MM.1S (cell line): ENCODE measurements around the gene EEF2.

ENCODE experiments used
- CTCF ChIP-seq: fragments of 300-600 bp; sonication (generic); IDR thresholded peaks from 2 replicates; pipeline ENCODE4 v1.5.1; 2016; ENCODE audit warnings: antibody characterized with exemption, low read length, mixed read lengths
- EZH2 ChIP-seq: fragments of 300-600 bp; sonication (generic); optimal IDR thresholded peaks from 2 replicates; pipeline ENCODE3; 2017; ENCODE audit warnings: low read depth, mild to moderate bottlenecking, antibody characterized with exemption, low read length, mixed read lengths
- EZH2phosphoT487 ChIP-seq: fragments of 300-600 bp; sonication (generic); IDR thresholded peaks from 2 replicates; pipeline ENCODE4 v1.6.1; 2018; ENCODE audit warnings: antibody characterized with exemption, low read length

DNA sequence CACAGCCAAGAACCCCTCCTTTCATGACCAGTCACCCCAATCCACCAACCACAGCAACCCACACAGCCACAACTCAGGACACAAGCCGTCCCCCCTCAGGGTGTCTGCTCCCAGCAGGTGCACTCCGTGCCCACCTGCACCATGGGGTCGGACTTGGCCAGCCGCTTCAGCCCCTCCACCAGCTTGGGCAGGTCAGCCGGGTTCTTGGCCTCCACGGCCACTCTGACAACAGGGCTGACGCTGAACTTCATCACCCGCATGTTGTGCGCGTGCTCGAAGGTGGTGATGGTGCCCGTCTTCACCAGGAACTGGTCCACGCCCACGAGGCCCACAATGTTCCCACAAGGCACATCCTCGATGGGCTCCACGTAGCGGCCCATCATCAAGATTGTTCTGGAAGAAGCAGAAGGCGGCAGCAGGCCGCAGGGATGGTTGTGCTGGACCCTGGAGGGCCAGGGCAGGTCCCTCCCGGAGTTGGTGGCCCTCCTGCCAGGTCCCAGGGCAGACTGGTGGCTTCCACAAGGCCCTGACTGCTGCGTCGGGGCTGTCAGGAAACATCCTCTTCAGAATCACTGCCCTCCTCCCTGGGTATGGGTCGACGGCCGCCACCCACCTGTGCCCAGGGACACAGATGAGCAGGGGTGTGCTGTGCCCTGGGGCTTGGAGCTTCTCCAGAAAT is 5.5 kb downstream of the EEF2 start:
- no peak for TF ChIP-seq CTCF
- TF ChIP-seq EZH2, result no peak
- TF ChIP-seq EZH2phosphoT487, result no peak
